Measurements from ENCODE around the gene RHEB.

GRCh38 chr7:151491859-151492258 lies 27.8 kb downstream of the RHEB start:
- no peak for TF ChIP-seq POLR2A (IDR thresholded peaks at IDR 0.05)
- no peak for TF ChIP-seq CTCF (IDR thresholded peaks at IDR 0.05)

Measured in body of pancreas (tissue), 4 donors.